ENCODE results near the gene RBM38. TPM values are rescaled to one million over a fixed set of nuclear protein-coding genes. Genes with fewer than 3 reads are reported as not detected.

The RBM38 gene
- total and polyA plus RNA-seq, 9 of the 15 experiments (the other 6 are each of a cell fraction or from before 2014, with no cell fraction given), result 0.28 to 82.4 (median 33.2) TPM

GRCh38 chr20:57428324-57429158 is 37.3 kb downstream of the RBM38 start:
- intact Hi-C loops (cut with micrococcal nuclease), result no loop called here
- Histone ChIP-seq H3K4me1 (replicated peaks in 1 of 2; ENCODE audit: control insufficient read depth in 2 of 2, insufficient read depth in 2 of 2, low read length in 2 of 2) (peaks cover 30 to 41% of the 10 kb centered on the region in 2 experiments), H3K4me2 (ENCODE audit: insufficient read depth, low read length) (no peak overlapping the region)
- TF ChIP-seq ZSCAN32 (CRISPR knock-in tag; IDR thresholded peaks at IDR 0.05), result no peak
- TF ChIP-seq MCM3 (IDR thresholded peaks at IDR 0.05), result no peak
- TF ChIP-seq, protein P1, sequence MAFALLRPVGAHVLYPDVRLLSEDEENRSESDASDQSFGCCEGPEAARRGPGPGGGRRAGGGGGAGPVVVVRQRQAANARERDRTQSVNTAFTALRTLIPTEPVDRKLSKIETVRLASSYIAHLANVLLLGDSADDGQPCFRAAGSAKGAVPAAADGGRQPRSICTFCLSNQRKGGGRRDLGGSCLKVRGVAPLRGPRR (CRISPR knock-in tag; IDR thresholded peaks at IDR 0.05), result no peak
- no peak for TF ChIP-seq E2F5 (CRISPR knock-in tag; IDR thresholded peaks at IDR 0.05)
- no peak for TF ChIP-seq UBTF (IDR thresholded peaks at IDR 0.05; ENCODE audit: borderline replicate concordance in 1 of 2, low read depth in 2 of 2, low read length in 2 of 2)
- TF ChIP-seq PPARD (CRISPR knock-in tag; IDR thresholded peaks at IDR 0.05), result no peak
- TF ChIP-seq HNRNPLL (IDR thresholded peaks at IDR 0.05; ENCODE audit: low read depth, low read length, poor library complexity, severe bottlenecking), result no peak
- TF ChIP-seq ILF3 (IDR thresholded peaks at IDR 0.05; ENCODE audit: borderline replicate concordance), result no peak
- no peak for TF ChIP-seq ELK1 (CRISPR knock-in tag; IDR thresholded peaks at IDR 0.05)

More at GRCh38 chr20:57428324-57429158, 37.3 kb downstream of the RBM38 start:
- FAIRE-seq (no peak), DNase-seq (ENCODE audit: extremely low read depth in 1 of 4, low spot score in 3 of 4) (no peak), ATAC-seq (no peak)
- POLR2A ChIA-PET, result interaction anchor here (0.6 to 3.7 kb wide), 4 partner anchors 10 to 39 kb away, joined by 3 to 13 read pairs (median 4); no protein-coding TSS in a partner anchor
- H3K4me3 ChIP-seq, result no peak overlapping the region
- in situ Hi-C loops (cut with MboI), result no loop called here
- H3K27ac ChIP-seq (ENCODE audit: extremely low read depth, low read depth, low read length), result no peak overlapping the region
- no peaks in the 10 kb centered on the region for H3K9me1 ChIP-seq (ENCODE audit: control insufficient read depth, insufficient read depth, low read length)
- H3K9ac ChIP-seq (ENCODE audit: insufficient read depth in 1 of 2, low read depth in 2 of 2, low read length in 2 of 2), result peak overlapping the region in 1 of 2 experiments; percentile 53; a peak in 2 of 4 replicates
- WGBS (ENCODE audit: insufficient coverage, low coverage, missing lambda C conversion rate), result 74% methylated on average over 17 of the region's 21 CpGs
- H3K79me2 ChIP-seq (ENCODE audit: control insufficient read depth, insufficient read depth, low read length), result no peaks in the 10 kb centered on the region
- H3K36me3 ChIP-seq (ENCODE audit: control insufficient read depth, insufficient read depth, low read length), result no peaks in the 10 kb centered on the region
- BruUV-seq (replicated peaks), result no TSS peak
- CTCF ChIA-PET (ENCODE audit: low intra/inter-chr PET ratio), result no interaction called here
- no peaks in the 10 kb centered on the region for H3K9me3 ChIP-seq (replicated peaks; ENCODE audit: control insufficient read depth, insufficient read depth, low read depth, low read length)
- H4K20me1 ChIP-seq (replicated peaks; ENCODE audit: control insufficient read depth, insufficient read depth, low read length), result no peaks in the 10 kb centered on the region
- no peak overlapping the region for H2AFZ ChIP-seq (ENCODE audit: low read depth, low read length)
- H3K27me3 ChIP-seq (ENCODE audit: control insufficient read depth in 2 of 2, insufficient read depth in 2 of 2, low read length in 2 of 2), result no peaks in the 10 kb centered on the region
